T1000 (cell line): Measurements from ENCODE around the gene TDRD3.

ENCODE experiments used
- DNase-seq: peaks from one replicate; lab custom pipeline; 2025; ENCODE audit warnings: mixed read lengths; lab: John Stamatoyannopoulos, UW

The TDRD3 gene

DNA sequence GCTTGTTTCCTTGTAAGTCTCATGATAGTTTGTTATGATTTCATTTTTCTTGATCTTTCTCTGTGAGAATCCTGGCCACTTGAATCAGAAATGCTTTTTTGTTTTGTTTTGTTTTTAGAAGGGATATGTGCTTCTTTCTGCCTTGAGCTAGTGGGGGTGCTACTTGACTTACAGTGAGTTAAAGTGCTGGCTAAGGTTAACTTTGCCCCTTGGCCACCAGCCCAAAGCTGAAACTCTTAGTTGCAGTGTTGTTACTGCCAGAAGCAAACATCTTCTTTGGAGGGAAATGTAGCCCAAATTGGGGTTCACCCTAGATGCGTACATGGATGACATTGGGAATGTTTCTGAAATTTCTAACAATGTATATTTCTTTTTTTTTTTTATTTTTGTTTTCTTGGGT lies 57.4 kb downstream of the TDRD3 start:
- no peak for DNase-seq

DNA sequence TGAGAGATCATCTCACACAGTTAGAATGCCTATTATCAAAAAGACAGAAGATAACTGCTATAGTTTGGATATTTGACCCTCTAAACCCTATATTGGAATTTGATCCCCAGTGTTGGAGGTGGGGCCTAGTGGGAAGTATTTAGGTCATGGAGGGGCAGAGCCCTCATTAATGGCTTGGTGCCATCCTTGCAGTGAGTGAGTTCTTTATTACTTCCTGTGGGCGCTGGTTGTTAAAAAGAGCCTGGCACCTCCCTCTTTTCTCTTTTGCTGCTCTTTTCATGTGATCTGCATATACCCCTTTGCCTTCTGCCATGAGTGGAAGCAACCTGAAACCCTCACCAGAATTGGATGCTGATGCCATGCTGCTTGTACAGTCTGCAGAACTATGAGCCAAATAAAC lies 66.8 kb downstream of the TDRD3 start:
- no peak for DNase-seq

DNA sequence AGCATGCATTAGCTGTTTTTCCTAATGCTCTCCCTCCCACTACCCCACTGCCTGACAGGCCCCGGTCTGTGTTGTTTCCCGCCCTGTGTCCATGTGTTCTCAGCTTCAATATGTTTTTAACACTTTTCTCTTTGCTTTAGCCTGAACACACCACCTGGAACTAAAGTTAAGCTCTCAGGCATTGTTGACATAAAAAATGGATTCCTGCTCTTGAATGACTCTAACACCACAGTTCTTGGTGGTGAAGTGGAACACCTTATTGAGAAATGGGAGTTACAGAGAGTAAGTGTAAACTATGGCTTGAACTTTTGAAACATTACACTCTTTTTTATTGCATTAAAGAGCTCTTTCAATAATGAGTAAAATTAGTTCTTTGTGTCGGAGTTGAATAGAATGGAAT lies 70.1 kb downstream of the TDRD3 start:
- DNase-seq = no peak

DNA sequence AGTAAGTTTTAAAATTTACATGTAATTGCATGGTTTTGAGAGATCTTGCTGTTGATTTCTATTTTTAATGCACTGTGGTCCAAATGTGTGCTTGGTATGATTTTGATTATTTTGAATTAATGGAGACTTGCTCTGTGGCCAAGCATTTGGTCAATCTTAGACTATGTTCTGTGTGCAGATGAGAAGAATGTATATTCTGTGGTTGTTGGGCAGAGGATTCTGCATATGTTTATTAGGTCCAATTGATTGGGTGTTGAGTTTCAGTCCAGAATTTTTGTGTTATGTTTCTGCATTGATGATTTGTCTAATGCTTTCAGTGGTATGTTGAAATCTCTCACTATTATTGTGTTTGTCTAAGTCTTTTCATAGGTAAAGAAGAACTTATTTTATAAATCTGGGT lies 82.3 kb downstream of the TDRD3 start:
- DNase-seq = no peak

DNA sequence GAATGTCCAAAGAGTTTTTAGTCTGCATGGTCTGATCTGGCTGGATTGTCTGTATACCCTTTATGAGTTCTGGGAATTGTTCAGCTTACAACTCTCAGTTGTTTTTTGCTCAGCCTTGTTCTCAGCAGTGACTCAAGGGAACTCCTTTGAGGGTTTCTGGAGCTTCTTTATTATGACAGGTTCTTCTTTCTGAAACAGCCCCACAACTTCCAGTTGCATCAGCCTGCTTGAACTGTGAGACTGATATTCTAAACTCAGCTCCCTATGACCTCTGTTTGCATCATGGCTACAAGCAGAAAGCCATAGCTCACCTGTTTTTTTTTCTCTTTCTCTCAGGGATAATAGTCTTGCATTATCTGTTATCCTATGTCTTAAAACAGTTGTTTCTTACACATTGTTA lies 85.0 kb downstream of the TDRD3 start:
- no peak for DNase-seq

DNA sequence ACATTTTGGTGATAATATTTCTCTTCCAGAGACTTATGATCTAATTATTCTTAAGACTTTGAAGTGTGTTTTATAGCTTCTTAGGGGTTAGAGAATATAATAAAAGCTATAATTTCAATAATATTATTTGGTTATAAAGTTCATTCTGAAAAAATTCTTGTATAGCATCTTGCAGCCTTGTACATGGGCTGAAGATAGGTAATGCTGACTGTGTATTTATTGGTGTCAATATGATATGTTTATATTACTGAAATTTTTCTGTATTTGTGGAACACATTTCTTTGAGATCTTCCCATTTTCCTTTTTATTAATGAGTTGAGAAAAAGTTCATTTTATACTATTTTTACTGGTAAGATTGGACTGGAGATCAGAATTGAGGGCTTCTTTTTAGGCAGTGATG lies 87.8 kb downstream of the TDRD3 start:
- no peak for DNase-seq

DNA sequence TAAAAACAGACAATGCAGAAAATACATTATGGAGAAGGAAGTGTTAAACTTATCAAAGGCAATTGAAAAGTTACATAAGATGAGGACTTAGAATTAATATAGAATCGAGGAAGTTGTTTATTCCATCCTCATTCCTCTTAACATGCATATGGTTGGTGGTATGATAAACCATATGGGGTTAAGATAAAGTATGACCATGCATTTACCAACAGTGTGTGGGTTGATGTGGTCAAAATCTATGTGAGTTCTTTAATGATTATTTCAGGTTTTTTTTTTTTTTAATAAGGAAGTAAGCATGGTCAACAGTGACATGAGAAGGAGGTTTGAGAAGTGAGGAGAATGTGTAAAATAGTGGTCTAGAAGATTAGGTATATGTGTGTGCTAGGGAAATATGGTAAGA lies 94.5 kb downstream of the TDRD3 start:
- no peak for DNase-seq

DNA sequence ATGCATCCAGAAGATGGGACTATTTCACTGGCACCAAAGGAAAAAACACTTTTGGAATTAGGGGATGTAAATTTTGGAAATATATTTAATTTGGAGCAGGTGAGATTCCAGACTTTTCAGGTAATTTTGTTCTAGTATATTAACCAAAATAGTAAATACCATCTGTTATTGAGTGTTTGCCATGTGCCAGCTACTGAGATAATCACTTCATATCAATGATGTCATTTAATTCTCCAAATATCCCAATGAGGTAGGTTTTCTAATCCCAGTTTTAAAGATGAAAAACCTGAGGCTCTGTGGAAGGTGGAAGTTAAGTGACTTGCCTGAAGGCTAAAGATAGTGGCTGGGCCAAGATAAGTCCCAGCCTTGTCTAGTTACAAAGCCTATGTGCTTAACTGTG lies 95.2 kb downstream of the TDRD3 start:
- no peak for DNase-seq

DNA sequence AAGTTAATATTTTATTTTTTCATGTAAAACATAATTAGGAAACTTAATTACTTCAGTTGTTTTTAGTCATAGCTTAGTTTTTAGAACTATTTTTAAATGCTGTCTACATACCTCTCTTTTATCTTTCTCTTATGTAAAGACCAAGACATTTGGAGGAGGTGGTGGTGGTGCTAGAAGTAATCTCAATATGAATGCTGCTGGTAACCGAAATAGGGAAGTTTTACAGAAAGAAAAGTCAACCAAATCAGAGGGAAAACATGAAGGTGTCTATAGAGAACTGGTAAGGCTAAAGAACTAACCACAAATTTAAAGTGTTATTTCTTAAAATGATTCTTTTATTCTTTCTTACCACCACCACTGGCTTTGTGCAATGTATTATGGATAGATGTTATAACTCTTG lies 97.3 kb downstream of the TDRD3 start:
- no peak for DNase-seq

DNA sequence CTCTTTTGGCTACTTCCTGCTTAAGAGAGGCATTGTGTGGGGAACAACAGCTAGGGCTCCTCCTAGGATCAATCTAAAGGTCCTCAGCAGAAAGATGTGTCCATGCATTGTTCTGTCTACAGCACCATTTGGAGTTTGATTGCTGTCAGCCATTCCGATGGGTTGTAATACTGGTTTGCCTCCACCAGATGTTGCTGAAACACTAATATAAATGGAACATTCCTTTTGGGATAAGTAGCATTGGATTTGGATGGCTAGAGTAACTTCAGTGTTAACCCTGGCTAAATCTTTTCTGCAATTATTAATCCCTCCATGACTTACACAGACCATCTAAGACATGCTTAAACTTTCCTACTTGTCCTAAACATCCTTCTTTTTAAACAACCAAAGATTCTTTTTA lies 104.2 kb downstream of the TDRD3 start:
- DNase-seq = no peak

DNA sequence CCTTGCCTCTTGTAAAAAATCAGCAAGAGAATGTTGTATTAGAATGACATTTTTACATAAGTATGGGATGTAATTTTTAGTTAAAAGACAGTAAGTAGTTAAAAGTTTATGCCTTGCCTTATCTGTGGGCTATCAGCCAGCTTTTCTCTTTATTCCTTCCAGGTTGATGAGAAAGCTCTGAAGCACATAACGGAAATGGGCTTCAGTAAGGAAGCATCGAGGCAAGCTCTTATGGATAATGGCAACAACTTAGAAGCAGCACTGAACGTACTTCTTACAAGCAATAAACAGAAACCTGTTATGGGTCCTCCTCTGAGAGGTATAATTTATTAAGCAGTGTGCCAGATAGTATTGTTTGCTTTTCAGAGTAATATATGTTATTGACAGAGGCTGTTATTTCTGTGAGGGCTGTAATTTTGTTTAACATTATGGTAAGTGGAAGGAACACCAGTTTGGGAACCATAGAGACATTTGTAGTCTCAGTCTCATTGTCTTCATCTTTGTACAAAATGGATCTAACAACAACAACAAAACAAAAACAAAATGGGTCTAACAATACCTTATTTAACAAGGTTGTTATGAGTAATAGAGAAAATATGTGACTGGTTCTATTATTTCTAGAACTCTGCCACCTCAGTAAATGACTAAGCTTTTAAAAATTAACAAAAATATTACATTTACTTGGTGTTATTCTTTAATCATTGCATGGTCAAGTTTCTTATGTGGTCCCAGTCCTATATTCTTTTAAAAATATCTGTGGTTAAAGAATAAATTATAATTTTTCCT lies 112.8 kb downstream of the TDRD3 start:
- DNase-seq = no peak

DNA sequence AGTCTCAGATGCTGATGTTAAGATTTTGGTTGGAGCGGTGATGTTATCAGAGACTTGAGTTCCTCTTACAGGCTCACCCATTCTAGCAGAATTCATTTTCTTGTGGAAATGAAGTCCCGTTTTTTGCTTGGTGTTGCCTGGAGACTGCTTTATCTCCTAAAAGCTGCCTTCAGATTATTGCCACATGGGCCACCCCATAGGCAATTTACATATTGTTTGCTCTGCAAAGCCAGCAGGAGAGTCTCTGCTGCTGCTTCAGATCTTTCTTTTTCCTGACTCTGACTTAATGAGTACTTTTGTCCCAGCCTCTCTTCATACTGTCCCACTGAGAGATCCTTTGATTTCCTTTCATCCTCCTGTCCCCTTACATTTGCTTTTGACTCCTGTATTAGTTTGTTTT lies 114.6 kb downstream of the TDRD3 start:
- DNase-seq = no peak

DNA sequence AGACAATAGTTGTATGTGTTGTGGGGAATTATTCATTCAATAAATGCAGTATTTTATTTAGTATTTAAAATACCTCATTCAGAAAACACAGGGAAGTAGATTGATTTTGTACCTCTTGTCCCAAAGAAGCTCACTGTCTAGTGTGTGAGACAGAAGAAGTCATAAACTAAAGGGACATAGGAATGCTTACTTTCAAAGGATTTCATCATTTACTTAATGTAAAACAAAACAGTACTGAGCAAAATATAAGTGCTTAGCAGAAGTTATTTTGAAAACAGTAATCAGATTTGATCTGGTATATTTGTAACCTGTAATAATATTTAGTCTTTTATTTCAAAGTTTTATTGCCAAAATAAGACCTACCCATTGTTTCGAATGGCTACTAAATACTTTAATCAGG lies 117.9 kb downstream of the TDRD3 start:
- no peak for DNase-seq

DNA sequence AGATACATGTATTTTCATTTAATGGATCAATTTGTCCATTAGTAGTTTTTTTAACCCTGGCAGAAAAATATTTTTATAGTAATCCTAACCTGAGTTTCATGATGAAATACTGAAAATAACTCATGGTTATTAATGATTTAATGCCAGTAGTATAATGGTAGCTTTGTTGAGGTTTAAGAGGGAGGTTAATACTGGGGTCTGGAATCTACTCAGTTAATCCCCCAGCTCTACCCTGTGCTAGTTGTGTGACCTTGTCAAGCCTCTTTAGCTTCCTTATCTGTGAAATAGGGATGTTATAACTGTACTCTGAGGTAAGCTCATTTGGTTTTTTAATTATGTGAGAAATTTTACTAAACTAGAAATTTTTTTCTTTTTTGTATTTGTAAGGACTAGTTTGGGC lies 122.5 kb downstream of the TDRD3 start:
- no peak for DNase-seq

DNA sequence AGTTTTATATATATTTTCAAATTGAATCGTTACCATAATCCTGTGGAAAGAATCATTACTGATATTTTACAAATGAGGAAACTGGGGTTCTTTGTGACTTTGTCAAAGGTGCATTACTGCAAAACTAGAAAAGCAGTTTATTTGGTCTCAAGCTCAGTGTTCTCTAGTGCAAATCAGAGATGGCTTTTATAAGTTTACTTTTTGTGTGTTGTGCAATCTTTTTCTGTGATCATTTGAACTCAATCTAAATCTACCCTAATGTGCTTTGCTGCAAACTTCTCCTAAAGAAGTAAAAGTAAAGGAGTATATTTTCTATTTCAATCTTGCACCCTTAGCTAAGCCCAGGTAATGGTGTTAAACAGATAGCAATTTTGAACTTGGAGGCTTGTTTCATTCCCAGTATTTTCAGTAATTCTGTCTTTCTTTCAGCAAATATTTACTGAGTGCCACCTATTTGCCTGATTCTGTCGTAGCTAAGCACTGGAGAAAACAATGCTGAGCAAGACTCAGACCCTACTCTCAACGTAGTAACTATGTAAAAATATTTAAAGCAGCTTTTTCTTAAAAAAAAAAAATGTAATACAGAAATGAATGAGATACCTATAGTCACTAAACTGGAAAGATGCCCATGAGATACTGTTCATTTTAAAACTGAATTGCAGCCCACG lies 124.0 kb downstream of the TDRD3 start:
- DNase-seq = no peak

DNA sequence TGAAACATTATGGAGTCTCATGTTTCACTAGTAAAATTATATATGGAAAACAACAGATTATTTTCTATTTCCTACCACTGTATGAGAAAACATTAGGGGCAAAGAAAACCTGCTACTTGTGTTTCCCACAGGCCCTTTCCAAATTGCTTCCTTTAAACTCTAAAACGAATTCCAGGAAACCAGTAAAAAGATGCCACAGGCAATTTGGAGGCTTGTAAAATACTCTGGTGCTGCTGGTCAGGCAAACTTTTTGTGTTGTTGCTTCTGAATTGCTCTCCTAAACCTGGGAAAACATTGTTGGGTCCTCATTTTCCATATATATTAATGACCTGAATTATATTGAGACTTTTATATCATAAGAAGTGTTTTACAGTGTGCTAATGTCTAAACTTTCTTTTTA lies 141.5 kb downstream of the TDRD3 start:
- no peak for DNase-seq

DNA sequence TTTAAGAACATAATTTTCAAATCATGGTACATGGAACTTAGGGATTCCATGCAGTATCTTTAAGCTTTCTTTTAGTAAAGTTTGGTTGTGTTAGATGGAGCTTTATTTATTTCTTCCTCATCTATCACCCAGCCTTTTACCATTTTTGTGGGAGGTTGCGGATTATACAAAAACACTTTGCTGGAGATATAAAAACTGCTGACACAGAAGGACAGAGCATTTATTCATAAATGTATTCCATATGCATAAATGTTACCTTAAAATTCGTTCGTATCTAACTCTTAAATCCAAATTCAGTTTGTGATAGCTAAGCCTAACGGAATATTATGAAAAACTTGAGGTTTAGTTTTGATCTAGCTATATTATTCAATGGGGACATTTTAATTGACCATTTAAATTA lies 143.3 kb downstream of the TDRD3 start:
- DNase-seq = no peak

DNA sequence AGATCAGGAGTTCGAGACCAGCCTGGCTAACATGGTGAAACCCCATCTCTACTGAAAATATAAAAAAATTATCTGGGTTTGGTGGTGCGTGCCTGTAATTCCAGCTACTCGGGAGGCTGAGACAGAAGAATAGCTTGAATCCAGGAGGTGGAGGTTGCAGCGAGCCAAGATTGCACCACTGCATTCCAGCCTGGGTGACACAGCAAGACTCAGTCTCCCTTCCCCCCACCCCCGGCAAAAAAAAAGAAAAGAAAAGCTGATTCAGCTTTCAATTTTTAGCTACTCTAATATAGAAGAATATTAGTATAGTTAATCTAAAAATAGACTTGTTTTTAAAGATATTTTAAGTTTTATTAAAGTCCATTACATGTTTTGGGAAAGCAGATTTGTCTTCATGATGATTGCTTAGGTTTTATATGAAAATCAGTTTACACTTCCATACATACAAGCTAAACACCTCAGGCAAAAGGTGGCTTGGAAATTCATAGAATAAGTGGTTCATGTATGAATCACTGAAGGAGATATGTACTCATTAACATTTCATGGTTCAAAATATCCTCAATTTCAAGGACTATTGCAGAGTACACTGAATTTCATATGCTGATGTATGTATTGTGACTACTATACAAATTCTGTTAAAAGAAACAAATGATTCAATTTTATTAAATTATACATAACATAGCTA lies 165.2 kb downstream of the TDRD3 start:
- no peak for DNase-seq

DNA sequence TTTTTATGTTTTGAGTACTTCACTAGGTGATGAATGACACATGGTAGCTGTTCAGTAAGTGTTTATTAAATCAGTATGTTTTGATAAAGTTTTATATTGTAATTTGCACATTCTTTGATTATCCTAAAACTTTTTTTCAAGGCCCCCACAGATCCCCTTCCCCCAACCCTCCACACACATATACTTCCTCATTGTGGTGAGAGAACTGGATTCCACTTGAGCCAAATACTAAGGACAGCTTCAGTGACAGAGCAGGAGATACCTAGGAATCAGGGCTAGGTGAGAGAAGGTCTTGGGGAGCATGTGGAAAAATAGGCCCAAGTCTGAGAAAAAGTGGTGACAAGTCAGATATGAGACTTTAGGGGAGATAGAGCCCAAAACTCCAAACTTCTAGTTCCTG lies 174.6 kb downstream of the TDRD3 start:
- no peak for DNase-seq

DNA sequence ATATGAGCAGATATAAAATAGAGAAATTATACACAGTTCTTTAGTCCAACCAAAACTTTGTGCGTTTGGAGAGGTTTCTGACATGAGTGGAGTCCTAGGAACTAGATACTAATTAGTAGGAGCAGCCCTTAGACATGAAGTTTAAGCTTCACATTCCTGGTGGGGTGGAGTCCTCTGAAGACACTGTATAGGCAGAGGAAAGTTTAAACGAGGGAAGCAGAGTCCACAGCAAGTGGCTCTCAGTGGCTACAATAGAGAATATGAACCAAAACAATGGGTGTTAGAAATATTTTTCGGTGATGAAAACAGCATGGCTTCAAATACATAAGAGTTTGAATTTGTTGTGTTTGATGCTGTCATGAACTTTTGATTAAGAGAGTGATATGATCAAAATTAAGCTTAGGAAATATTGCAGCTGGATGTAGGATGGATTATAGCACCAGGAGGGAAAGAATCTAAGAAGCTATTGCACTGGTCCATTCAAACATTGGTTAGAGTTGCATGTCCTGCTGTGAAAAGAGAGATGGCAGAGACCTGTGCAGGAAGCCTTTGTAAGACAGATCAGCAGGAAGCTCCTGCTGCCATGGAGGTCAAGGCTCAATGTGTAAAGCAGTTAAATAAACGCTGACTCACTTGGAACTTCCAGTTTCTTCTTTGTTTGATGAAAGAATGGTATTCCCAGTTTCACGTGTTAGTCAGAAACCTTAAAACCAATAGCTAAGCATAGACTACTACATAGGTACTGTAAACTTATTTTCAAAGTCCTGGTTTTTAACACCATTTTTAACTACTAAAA lies 175.2 kb downstream of the TDRD3 start:
- DNase-seq = no peak

DNA sequence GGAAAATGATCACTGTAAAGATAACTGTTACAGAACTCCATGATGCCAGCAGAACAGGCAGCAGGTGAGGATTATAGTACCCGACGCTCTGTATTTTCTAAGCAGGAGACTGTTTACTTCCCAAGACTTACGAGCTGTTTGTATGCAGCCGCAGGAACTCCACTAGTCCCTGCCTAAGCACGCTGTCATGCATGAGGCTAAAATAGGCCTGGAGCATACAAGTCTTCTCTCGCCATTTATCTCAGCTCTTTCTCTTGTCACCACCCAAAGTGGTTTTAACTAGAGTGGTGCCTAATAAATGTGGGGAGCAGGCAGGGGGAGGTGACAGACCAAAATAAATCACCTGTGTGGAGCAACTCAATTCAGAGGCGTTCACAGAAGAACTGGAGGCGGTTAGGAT lies 175.8 kb downstream of the TDRD3 start:
- DNase-seq = no peak

DNA sequence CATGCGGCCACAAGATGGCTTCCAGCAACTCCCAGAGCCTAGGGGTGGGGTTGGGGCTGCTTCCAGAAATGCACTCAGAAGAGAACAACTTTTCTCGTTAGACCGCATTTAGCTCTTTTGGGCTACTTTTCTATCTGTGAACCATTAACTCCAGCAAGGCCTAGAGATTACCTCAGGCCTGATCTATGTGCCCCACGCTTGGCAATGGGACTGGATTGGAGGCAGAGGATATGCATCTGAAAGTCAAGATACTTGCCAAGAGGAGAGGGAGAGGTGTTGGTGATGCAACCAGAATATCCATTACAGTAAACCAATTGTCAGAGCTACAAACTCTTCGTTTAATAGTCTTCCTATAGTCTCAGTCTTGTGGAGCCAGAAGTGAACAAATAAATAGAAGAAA lies 177.7 kb downstream of the TDRD3 start:
- no peak for DNase-seq

DNA sequence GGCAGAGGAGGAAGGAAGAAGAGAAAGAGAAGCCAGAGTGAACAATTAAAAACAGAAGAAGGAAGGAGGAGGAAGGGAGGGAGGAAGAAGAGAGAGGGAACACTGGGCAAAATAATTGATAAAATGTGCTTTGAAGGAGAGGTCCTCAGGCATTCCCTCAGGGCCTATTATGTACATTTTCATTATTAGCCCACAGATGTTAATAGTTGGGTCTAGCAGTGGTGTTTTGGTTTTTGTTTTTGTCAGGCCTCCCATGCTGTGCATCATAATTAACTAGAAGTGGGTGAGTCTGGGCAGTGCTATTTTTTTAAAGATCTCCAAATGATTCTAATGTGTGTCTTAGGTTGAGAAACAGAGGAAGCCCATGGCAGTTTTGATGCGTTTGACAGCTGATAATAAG lies 178.1 kb downstream of the TDRD3 start:
- DNase-seq = no peak
